HG03039 (cell line): Measurements from ENCODE around the gene ANKMY1.

ENCODE experiments used
- ATAC-seq: cut with Tn5 transposase; IDR thresholded peaks from one replicate; pipeline ENCODE4 v1.9.1; 2021; ENCODE audit warnings: mild to moderate bottlenecking, moderate library complexity; ENCODE audit not compliant: unreplicated experiment

The ANKMY1 gene

DNA sequence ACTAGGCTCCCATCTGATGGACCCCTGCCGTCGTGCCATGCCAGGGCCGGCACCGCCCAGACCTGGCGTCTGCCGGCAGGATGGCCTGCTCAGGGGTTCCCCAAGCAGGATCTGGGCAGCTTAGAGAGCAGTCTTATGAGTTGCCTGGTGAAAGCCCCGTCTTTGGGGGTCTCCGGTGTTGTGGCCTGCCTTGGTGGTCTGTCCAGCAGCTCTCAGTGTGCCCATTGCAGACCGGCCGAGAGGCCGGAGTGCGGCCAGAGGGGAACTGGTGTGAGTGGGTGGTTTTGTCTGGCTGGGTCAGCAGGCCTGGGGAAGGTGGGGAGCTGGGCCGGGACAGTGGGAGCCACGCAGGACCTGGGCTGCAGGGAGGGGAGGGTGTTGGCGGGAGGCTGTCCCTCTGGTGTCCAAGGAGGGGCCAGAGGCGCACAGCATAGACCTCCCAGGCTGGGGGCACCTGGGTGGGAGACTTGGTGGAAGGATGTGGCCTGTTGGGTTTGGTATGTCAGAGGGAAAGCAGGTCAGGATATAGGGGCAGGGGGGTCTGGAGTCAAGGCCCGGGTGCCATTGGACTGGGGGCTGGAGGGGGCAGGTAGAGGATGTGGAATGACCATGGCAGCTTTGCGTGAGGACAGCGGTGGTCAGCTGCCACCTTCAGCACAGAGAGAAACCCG is 105.9 kb downstream of the ANKMY1 start:
- no peak for ATAC-seq

DNA sequence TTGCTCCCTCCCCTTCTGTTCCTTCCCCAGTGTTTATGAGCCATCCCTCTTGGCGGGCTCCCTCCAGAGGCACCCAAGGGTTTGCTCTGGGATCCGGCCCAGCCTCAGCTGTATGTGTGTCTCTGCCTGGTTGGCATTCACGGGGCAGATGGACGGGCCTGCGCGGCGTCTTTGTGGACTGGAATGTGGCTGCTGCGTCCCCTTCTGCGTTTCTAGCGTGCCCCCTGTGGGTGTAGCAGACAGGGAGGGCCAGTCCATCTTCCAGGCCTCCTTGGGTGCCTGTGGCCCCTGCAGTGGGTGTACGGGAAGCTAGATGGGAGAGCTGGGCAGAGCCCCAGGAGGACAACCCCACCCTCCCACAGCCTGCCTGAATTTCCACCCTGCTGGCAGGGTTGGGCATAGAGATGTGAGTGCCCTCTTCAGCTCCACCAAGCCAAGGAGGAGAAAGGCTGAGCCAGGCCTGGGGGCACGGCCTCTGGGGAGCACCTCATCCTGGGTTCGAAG is 106.6 kb downstream of the ANKMY1 start:
- ATAC-seq = no peak

DNA sequence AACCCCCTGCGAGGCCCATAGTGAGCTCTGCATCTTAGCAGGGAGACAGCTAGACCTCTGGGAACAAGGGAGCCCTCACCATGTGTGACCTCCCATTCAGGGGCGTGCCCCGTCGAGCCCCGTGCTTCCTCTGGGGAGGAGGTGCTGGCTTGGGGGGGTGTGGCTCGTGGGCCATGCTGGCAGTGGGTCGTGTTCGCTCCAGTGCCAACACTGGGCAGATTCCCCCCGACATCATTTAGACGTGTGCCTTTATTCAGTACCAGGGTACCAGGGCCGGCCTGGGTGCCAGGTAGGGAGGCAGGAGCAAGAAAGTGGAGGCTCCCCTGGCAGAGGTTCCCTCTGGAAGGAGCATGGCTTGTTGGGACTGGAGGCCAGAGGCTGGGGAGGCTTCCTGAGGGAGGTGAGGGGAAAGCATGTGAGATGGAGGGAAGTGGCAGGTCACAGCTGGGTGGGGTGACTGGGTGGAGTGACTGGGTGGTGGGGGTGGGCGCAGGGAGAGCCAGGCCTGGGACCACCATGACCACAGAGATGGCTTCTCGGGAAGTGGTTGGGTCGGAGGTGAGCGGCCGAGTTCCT is 107.2 kb downstream of the ANKMY1 start:
- ATAC-seq = no peak

DNA sequence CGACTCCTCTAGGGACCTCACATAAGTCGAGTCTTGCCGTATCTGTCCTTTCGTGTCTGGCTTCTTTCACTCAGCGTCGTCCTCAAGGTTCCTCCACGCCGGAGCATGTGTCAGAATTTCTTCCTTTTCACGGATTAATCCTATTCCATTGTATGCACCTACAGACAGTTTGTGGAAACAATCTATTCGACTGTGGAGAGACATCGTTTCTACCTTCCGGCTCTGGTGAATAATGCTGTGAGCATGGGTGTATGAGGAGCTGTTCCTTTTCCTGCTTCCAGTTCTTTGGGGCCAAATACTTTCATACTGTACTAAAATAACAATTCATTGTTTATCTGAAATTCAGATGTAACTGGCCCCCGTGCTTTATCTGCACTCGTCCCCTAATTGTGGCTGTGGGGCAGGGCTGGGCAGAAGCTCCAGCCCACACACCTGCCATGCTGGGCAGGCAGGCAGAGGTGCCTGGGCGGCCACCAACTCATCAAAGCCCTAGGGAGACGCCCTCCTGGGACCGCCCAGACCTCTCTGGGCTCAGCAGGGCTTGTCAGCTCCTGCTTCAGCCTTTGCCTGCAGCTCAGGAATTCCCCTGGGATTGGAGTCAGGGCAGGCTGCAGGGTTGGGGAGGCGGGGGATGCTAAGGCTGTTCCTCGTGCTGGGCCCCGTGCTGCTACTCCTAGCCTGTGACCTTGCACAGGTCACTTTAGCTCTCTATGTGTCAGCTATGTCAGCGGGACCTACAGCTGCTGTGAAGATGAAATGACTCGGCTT is 107.8 kb downstream of the ANKMY1 start:
- no peak for ATAC-seq

DNA sequence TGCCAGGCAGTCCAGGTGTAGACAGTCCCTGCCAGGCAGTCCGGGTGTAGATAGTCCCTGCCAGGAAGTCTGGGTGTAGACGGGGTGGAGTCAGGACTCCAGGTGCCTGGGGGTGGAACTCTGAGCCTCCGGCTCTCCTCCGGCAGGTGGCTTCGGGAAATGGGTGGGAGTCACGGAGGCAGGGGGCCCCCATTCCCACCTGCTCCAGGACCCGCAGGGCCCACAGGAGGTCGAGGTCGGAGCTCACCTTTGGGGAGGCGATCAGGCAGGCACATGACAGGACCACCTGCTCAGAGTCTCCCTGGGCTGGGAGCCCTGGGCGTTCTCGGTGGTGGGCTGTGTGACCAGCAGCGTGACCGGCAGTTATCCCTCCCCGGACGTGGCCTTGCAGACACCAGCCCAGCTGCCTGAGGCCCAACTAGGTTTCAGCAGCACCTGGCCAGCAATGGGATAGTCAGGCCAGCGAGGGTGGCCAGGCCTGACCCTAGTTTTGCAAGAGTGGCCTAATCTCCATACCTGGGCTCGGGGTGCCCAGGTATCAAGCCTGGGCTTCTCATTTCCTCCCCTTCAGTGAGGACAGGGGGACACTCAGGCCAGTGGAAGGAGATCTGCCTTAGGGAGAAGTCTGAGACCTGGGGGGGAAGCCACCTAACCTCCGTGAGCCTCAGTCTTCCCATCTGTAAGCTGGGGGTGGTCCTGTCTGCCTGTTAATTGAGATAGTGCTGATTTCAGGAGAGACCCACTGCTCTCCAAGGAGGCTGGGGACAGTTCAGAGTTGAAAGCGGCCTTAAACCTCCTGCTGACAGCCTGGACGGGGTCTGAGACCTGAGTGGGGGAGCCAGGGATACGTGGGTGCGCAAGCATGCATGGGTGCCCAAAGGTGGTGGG is 109.2 kb downstream of the ANKMY1 start:
- no peak for ATAC-seq

DNA sequence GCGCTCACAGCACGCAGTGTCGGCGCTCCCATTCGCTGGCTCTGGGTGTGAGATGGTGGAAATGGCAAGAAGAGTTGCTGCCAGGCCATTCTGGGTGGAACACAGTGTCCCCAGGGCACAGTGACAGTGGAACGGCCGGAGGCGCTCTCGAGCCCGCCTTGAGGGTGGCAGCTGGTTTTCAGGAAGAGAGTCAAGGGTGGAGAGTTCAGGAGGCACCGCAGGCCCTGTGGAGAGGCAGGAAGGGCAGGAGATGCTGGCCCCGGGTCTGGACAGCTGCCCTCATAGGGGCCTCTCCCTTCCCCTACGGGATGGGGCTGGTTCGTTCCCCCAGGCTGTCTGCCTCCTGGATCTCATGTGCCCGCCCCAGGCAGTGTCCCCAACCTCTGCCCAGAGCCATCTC is 109.9 kb downstream of the ANKMY1 start:
- ATAC-seq = no peak

DNA sequence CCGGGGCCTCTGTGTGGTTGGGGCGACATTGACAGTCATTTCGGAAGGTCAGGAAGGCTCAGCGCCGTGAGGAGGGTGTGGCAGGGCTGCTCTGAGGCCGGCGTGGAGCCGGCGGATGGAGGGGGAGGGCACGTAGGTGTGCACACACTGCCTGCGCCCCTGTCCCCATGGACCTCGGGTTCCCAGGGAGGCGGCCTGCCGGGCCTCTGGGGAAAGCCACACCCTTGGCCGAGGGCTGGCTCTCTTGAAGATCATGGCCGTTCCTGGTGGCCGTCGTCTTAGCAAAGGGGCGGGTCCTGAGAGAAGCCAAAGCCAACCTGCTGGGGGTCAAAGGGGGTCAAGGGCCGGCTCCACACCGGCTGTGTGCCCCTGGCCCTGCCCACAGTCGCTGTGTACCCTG is 110.5 kb downstream of the ANKMY1 start:
- ATAC-seq = no peak

DNA sequence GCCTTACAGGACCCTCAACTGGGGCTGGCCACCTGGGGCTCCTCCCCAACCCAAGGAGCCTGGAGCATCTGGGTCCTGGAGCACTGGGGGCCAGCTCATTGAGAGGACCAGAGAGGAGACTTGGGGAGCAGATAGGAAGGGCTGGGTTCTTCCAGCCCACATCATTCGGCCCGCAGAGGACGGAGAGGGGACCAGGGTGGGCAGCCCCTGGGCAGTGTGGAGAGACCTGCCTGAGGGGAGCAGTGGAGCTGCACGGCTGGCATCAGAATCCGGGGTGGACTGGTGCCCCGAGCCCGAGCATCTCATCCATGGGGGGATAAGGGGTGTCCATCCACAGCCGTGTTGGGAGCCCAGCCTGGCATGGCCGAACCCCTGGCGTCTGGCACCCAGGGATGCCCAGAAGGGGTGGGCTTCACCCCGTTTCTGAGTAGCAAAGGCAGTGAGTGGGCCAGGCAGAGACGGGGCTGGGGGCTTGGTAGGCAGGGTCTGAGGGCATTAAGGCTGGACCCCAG is 111.1 kb downstream of the ANKMY1 start:
- ATAC-seq = no peak

DNA sequence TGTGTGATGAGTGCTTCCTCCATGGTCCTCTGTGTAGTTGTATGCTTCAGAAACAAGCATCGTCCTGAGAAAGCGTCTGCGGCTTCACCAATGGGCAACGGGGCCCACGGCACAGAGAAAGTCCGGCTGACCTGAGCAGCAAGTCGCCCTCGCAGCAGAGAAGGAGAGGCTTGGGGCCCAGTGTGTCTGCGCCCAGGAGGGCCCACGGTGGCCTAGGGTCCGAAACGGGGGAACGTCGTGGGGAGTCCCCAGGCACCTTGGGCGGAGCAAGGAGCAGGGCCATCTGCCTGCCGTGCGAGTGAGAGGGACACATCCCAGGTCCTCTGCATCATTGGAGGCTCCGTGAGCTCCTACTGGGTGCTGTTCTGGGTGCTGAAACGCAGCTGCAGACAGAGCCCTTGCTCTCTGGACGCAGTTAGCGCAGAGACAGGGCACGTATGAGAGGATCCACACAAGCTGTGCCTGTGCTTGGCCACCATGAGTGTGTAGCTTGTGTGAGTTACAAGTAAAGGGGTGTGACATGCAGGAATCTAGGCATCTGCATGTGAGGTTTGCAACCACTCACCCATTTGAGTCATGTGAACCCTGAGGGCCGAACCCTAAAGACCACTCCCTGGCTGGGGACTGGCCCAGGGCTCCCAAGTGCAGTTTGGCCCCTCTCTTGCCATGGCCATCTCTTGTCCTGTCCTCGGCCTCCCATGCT is 111.7 kb downstream of the ANKMY1 start:
- ATAC-seq = no peak

DNA sequence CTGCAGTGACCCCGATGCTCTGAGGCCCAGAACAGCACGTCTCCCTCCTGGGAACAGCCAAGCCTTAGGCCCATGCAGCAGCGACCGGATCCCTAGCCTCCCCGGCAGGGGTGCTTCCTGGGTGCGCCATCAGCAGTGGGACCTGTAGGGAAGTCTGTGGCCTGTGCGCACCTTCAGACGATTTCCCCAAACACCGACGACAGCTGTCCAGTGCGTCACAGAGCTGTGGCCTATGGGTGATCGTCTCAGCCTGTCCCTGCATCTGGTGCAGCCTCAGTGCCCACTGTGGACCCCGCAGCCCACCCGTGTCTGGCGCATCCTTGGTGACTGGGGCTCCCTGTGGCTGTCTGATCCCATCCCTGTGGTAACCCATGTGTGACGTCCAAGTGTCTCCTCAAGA is 113.3 kb downstream of the ANKMY1 start:
- ATAC-seq = no peak

DNA sequence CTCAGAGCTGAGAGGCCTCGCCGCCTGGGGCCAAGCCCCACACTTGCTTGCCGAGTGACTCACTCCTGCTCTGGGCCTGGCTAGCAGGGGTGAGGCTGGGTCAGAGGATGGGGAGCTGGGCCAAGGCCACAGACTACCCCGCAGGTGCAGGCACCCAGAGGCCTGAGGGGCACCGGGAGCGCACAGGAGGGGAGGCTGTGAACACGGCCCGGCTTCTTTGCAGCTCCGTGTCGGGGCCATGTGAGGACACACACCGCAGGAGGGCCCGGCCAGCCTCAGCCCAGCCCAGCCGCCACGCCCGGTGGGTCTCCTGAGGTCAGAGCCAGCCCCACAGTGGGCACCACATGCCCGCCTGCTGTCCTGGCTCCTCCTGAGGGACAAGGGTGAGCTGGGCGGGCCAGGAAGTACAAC is 113.9 kb downstream of the ANKMY1 start:
- no peak for ATAC-seq

DNA sequence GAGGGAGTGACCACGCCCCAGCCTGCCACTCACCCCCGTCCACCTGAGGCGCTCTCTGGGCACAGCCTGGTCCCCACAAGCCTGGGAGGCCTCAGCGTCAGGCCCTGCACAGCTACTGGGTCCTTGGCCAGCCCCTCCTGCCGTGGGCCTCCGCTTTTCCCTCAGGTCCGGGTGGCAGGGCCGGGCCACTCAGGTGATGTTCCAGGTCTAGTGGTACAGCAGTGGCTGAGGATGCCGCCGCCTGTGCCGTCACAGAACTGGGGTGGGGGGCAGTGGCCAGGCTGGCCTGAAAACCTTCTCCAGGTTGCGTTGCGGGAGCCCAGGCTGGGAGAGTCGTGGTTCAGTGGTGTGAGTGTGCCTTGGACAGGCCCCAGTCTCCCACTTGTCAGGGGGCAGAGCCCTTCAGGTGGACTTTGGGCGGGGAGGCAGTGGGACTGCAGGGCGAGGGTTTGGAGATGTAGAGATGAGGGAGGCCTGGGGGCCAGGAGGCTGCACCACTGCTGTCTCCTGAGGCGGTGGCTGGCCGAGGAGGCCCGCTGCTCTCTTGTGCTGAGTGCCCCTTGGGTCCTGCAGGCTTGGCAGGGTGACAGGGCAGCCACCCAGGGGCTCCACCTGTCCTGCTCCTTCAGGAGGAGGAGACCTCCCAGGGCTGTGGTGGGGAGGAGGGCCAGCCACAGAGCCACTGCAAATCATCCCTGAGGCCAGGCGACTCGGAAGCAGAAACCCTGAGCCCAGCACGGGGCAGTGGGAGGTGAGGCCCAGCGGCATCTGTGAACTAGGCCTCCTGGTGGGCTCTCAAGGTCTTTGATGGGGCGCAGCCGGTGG is 114.7 kb downstream of the ANKMY1 start:
- no peak for ATAC-seq

DNA sequence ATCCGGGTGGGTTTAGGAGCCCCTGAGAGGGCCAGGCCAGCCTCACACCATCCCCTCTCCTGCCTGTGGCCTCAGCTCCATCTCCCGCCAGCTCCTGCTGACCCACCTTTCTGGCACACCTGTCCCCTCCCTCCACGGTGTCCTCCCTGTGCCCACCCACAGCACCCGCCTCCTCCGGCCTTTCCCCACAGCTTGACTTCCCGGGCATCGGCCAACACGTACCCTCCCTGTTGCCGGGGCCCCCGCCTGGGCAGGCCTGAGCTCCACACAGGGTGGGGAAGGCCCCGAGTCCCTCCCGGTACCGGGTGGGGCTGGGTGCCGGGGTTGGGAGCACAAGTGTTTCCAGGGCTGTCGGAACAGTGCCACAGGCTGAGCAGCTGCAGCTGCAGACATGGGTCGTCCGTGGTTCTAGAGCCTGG is 115.8 kb downstream of the ANKMY1 start:
- ATAC-seq = no peak

DNA sequence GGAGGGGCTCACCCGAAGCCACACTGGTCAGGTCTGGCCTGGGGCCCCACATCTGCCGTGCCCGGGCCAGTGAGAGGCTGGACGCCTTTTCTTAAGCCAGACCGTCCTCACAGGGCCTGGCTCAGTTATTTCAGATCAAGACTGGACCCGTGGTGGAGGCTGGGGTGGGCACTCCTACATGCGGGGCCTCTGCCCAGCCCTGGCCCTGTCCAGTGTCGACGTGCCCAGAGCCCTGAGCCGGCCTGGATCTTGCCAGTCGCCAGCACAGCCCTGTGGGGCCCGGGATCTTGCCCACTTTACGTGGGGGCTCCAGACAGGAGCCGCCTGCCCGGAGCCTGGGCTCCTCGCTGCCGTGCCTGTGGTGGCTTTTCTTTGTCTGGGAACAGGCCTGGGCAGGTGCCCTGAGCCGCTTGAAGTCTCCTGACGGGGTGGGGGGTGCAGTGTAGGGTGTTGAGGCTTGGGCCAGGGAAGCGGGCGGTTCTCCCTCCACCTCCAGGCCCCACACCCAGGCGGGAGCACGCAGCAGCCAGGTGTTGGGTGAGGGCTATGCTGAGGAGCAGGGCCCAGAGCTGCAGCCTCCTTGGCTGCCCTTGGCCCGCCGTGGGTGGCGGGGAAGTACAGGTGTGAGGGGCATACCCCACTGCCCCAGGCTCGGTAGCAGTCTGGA is 116.3 kb downstream of the ANKMY1 start:
- ATAC-seq = no peak

DNA sequence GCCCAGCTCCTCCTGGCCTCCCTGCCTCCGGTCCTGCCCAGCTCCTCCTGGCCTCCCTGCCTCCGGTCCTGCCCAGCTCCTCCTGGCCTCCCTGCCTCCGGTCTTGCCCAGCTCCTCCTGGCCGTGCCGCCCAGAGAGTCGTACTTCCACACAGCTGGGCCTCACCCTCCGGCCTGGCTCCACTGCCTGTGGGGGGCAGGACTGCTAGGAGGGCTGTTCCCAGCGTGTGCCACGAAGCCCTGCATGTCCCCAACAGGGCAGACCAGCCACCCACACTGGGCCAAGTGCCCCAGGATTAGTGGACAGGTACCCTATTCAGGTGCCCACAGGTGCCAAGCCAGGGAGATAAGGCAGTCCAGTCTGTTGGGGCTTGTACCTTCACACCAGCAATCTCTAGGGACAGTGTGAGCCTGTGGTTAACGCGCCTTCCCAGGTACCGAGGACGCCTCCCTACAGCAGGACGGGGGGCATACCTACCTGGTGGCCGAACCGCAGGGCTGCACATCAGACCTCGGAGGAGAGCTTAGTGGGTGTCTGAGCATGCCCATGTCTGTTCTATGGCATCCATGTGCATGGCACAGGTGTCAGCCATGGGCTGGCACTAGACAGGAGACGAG is 117.0 kb downstream of the ANKMY1 start:
- no peak for ATAC-seq

DNA sequence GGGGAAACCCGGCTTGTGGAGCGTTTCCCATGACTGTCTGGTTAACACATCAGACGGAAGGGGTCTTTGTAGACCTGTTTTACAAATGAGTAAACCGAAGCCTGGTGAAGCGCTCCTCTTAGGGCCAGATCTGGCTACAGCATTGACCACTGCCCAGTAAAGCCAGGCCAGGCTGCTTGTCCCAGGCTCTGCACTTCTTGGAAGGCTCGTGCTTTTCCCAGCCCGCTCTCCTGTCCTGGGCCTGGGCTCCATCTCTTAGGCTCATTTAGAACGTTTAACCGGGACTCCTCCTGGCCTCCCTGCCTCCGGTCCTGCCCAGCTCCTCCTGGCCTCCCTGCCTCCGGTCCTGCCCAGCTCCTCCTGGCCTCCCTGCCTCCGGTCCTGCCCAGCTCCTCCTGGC is 117.5 kb downstream of the ANKMY1 start:
- no peak for ATAC-seq

DNA sequence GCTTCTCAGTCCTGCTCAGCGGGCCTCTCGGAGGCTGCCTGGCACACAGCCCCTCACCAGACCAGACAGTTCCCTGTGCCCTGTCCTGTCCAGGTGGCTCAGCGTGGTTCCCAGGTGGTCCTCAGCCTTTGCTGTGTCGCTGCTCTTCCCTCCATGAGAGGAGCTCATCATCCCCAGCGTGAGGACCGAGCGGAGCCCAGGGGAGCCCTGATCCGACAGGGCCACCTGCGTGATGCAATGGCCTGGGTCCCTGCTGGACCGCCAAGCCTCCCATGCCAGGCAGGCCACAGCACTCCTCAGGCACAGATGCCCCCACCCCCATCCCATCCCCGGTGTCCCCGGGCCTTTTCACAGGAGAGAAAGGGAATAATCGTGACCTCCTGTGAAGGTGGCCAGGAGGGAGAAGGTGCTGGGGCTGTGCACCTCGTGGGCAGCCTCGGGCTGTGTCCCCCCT is 118.1 kb downstream of the ANKMY1 start:
- no peak for ATAC-seq
